K562 (cell line): ENCODE results near the gene ANAPC5. TPM values are rescaled to one million over a fixed set of nuclear protein-coding genes. Genes with fewer than 3 reads are reported as not detected.

ENCODE experiments used
- ARID2 ChIP-seq: fragments of 450-650 bp; IDR thresholded peaks from 2 replicates; pipeline ENCODE4 v1.6.1; 2017; ENCODE audit warnings: antibody characterized with exemption, mild to moderate bottlenecking
- LEF1 ChIP-seq: fragments of 450-650 bp; IDR thresholded peaks from 2 replicates; pipeline ENCODE4 v1.6.1; 2016; ENCODE audit warnings: mild to moderate bottlenecking
- NFE2L1 ChIP-seq: fragments of 450-650 bp; IDR thresholded peaks from 2 replicates; pipeline ENCODE4 v1.6.1; 2016; ENCODE audit warnings: missing genetic modification characterization, low read depth, mild to moderate bottlenecking, missing compliant biosample characterization, moderate library complexity, borderline replicate concordance
- NR2C2 ChIP-seq, 2 experiments: fragments of 200-800 bp in 1 of 2; sonication (Bioruptor generic) in 1 of 2; sonication (generic) in 1 of 2; formaldehyde crosslinking in 1 of 2; IDR thresholded peaks; 2 replicates each; pipeline versions ENCODE4 v1.6.1 to v1.8.0; 2016 to 2022; ENCODE audit warnings: mild to moderate bottlenecking in 1 of 2, missing compliant biosample characterization in 1 of 2, missing genetic modification characterization in 1 of 2, missing genetic modification reagents in 1 of 2
- RAD51 ChIP-seq: fragments of 450-650 bp; IDR thresholded peaks from 2 replicates; pipeline ENCODE4 v1.7.1; 2016; ENCODE audit warnings: low read depth, mild to moderate bottlenecking, borderline replicate concordance
- RFX1 ChIP-seq: fragments of 450-650 bp; IDR thresholded peaks from 2 replicates; pipeline ENCODE4 v1.6.1; 2016; ENCODE audit warnings: mild to moderate bottlenecking, moderate library complexity
- SIN3A ChIP-seq, 2 experiments: fragments of 150-350 bp in 1 of 2; IDR thresholded peaks; 2 replicates each; pipeline ENCODE4 v1.6.1; 2011 to 2016; ENCODE audit warnings: borderline replicate concordance in 2 of 2, low read depth in 2 of 2, low read length in 2 of 2, mild to moderate bottlenecking in 2 of 2, moderate library complexity in 2 of 2; ENCODE audit not compliant: control insufficient read depth in 1 of 2
- SMAD2 ChIP-seq: fragments of 150-350 bp; IDR thresholded peaks from 2 replicates; pipeline ENCODE4 v1.6.1; 2014; ENCODE audit warnings: low read depth, mild to moderate bottlenecking, low read length
- ZFPM2 ChIP-seq: fragments of 250-450 bp; sonication (Bioruptor Pico); IDR thresholded peaks from 2 replicates; pipeline ENCODE4 v1.5.1; 2022; ENCODE audit warnings: mild to moderate bottlenecking
- ZNF184 ChIP-seq: sonication (generic); formaldehyde crosslinking; IDR thresholded peaks from 2 replicates; pipeline ENCODE4 v1.5.0; 2020; ENCODE audit warnings: missing genetic modification reagents
- polyA plus RNA-seq, 8 experiments: library from polyadenylated mRNA; depleted of rRNA in 4 of 8; stranded (reverse) in 5 of 8; unstranded in 3 of 8; fragments of >200 nt; fragmentation: Nextera tagmentation in 2 of 8; fragmentation: Illumina TruSeq in 1 of 8; extraction: Ambion mirVana in 2 of 8; extraction: Trizol in 1 of 8; gene quantifications; 2 replicates each; pipeline versions ENCODE4 v1.2.1 to v1.2.3, GENCODE V29; 2011 to 2014; ENCODE audit warnings: inconsistent platforms in 1 of 8, missing spikeins in 1 of 8
- total RNA-seq, 7 experiments: library from RNA; depleted of rRNA in 6 of 7; stranded (reverse); fragments of >200 nt in 6 of 7; fragmentation: Illumina TruSeq in 2 of 7; extraction: Trizol in 2 of 7; gene quantifications; 2 replicates each; pipeline versions ENCODE4 v1.2.1 to v1.2.3, GENCODE V29; 2011 to 2021; ENCODE audit warnings: low replicate concordance in 1 of 7
- TF ChIP-seq, protein P1 (sequence below): fragments of 450-650 bp; IDR thresholded peaks from 2 replicates; pipeline ENCODE4 v1.6.1; 2016; ENCODE audit warnings: antibody characterized with exemption
- TF ChIP-seq, protein P2 (sequence below): fragments of 250-450 bp; sonication (Bioruptor Pico); IDR thresholded peaks from 2 replicates; pipeline ENCODE4 v1.5.0; 2021
- TF ChIP-seq, protein P3 (sequence below), 2 experiments: fragments of 450-650 bp; IDR thresholded peaks; 2 replicates each; pipeline ENCODE4 v1.6.1; 2016; ENCODE audit warnings: mild to moderate bottlenecking in 2 of 2, borderline replicate concordance in 1 of 2, low read depth in 1 of 2, moderate library complexity in 1 of 2

ANAPC5 gene
- total and polyA plus RNA-seq, 9 of the 15 experiments (the other 6 are each of a cell fraction or from before 2014, with no cell fraction given) = 136 to 315 (median 197) TPM

DNA sequence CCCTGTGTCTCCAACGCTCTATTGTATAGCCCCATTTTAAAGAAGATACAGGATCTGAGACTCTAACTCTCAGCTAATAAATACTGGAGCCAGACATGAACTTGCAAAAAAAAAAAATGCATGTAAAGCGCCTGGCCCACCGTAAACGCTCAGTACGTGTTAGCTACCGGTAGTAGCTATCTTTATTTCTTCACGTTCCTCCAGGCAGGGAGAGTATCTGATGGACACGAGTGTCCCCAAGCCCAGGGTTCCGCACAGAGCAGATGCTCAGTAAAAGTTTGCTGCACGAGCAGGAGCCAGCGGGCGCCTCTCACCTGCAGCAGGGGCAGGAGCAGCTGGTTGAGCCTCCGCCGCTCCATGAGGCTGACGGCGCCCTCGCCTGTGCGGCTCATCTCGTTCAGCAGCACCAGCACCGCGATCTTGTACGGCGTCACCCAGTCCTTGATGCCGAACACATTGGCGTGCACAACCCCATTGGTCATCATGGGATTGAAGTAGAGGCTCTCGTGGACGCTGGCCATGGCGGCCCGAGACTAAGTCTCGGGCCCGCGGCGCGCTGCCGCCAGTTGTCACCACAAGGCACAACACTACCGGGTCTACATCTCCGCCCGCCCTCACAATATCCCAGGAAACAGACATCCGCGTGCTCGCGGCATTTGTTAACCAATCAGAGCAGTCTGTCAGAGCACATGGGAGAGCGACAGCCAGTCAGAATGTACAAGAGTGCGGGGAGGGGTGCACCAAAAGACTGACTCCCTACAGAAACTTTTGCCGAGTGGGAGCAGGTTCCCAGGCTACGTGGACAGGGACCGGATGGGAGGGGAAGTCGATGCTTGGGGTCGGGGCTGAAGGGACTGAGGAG lies at the start of gene ANAPC5 (continued):
- TF ChIP-seq, protein P1, sequence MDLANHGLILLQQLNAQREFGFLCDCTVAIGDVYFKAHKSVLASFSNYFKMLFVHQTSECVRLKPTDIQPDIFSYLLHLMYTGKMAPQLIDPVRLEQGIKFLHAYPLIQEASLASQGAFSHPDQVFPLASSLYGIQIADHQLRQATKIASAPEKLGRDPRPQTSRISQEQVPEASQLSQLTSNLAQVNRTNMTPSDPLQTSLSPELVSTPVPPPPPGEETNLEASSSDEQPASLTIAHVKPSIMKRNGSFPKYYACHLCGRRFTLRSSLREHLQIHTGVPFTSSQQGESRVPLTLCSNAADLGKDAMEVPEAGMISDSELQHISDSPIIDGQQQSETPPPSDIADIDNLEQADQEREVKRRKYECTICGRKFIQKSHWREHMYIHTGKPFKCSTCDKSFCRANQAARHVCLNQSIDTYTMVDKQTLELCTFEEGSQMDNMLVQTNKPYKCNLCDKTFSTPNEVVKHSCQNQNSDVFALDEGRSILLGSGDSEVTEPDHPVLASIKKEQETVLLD = peak; percentile 72
- peak; percentile 39 to 73; a peak in 3 of 4 replicates for TF ChIP-seq SIN3A (IDR thresholded peaks at IDR 0.05; ENCODE audit: borderline replicate concordance in 2 of 2, control insufficient read depth in 1 of 2, low read depth in 2 of 2, low read length in 2 of 2)
- TF ChIP-seq, protein P2, sequence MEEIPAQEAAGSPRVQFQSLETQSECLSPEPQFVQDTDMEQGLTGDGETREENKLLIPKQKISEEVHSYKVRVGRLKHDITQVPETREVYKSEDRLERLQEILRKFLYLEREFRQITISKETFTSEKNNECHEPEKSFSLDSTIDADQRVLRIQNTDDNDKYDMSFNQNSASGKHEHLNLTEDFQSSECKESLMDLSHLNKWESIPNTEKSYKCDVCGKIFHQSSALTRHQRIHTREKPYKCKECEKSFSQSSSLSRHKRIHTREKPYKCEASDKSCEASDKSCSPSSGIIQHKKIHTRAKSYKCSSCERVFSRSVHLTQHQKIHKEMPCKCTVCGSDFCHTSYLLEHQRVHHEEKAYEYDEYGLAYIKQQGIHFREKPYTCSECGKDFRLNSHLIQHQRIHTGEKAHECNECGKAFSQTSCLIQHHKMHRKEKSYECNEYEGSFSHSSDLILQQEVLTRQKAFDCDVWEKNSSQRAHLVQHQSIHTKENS = no peak
- TF ChIP-seq ZNF184 (CRISPR knock-in tag) = no peak
- TF ChIP-seq NFE2L1 = no peak
- TF ChIP-seq LEF1 = peak; percentile 66; the same call in 1 of the 2 replicates
- no peak for TF ChIP-seq SMAD2
- TF ChIP-seq ARID2 = no peak
- no peak for TF ChIP-seq NR2C2 (CRISPR knock-in tag; IDR thresholded peaks at IDR 0.05)
- TF ChIP-seq NR2C2 (tag; IDR thresholded peaks at IDR 0.05) = peak; percentile 94
- peak; percentile 95 for TF ChIP-seq RAD51
- no peak for TF ChIP-seq ZFPM2 (CRISPR knock-in tag)
- TF ChIP-seq, protein P3, sequence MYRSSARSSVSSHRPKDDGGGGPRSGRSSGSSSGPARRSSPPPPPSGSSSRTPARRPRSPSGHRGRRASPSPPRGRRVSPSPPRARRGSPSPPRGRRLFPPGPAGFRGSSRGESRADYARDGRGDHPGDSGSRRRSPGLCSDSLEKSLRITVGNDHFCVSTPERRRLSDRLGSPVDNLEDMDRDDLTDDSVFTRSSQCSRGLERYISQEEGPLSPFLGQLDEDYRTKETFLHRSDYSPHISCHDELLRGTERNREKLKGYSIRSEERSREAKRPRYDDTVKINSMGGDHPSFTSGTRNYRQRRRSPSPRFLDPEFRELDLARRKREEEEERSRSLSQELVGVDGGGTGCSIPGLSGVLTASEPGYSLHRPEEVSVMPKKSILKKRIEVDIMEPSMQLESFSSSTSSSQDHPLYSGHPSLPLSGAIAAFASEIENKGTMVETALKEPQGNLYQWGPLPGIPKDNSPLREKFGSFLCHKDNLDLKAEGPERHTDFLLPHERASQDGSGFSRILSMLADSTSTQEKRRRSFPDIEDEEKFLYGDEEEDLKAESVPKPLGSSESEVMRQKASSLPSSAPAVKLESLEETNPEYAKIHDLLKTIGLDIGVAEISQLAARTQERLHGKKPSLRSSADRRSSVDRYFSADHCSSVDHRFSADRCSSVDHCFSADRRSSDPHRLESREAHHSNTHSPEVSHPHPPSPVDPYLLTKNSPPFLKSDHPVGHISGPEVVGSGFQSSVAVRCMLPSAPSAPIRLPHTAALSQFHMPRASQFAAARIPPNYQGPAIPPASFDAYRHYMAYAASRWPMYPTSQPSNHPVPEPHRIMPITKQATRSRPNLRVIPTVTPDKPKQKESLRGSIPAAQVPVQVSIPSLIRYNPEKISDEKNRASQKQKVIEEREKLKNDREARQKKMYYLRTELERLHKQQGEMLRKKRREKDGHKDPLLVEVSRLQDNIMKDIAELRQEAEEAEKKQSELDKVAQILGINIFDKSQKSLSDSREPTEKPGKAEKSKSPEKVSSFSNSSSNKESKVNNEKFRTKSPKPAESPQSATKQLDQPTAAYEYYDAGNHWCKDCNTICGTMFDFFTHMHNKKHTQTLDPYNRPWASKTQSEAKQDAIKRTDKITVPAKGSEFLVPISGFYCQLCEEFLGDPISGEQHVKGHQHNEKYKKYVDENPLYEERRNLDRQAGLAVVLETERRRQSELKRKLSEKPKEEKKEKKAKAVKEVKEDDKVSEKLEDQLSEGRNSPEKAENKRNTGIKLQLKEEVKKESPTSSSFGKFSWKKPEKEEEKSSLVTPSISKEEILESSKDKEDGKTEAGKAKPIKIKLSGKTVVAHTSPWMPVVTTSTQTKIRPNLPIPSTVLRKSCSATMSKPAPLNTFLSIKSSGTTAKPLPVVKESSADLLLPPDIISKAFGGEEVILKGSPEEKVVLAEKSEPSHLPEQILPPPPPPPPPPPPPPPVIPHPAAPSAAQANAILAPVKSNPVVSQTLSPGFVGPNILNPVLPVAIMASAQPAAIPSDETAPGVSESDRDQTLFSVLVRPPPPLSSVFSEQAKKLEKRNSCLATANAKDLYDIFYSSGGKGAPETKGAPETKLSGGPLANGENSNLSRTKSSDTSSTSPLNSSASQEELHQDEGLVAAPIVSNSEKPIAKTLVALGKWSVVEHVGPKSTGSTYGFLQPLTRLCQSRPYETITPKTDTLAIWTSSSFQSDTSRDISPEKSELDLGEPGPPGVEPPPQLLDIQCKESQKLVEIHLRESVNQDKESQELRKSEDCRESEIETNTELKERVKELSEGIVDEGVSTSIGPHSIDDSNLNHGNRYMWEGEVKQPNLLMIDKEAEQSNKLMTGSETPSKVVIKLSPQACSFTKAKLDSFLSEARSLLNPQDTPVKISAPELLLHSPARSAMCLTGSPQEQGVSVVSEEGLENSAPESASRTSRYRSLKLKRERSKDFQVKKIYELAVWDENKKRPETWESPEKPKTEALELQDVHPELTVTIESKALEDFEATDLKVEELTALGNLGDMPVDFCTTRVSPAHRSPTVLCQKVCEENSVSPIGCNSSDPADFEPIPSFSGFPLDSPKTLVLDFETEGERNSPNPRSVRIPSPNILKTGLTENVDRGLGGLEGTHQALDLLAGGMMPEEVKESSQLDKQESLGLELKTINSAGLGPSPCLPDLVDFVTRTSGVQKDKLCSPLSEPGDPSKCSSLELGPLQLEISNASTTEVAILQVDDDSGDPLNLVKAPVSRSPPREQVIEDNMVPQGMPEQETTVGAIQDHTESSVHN (IDR thresholded peaks at IDR 0.05; ENCODE audit: borderline replicate concordance in 1 of 2, low read depth in 1 of 2) = peak in 1 of 2 experiments; percentile 91; a peak in 2 of 4 replicates
- TF ChIP-seq RFX1 = peak; percentile 65
